UCSD-AML1 (cell line): ENCODE data around the gene RCOR1.
A peak's percentile ranks its signal among the peaks of the same experiment; 100 is the strongest.
"Not testable (repeated sequence)": the region's sequence is repeated elsewhere in the genome, so short reads cannot be mapped to it uniquely, and the experiment has no call there.

Experiments used
- DNase-seq: peaks from one replicate; lab custom pipeline; 2025; ENCODE audit not compliant: unreplicated experiment; lab: John Stamatoyannopoulos, UW

Gene RCOR1

DNA sequence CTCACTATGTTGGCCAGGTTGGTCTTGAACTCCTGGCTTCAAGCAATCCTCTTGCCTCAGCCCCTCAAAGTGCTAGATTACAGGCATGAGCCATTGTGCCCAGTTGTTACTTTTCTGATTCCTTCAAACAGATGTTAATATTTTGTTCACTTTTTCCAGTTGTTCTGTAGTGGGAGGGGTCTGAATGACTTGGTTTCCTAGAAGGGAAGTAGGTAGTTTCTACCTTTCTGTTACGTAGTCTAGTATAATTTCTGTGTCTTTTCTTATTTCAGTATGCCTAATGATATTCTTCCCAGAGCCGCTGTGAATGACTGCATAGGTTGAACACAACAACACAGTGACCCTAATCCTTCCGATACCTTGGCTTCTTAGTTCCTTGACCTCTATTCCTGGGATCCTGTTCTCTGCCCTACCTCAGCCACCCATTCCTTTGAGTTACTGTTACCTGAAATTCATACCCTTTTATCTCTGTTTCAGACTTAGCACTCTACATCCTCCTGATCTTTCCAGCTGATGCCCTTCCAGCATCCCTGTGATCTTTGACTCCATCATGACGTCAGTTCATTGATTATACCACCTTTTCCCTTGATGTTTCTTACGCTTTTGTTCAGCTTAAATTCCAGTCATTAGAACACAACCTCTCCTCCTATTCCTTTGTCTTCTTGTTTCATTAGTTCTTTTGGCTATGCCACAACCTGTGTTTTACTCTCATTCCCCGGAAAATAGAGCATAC lies 33.3 kb downstream of the RCOR1 start:
- DNase-seq, result no peak

GRCh38 chr14:102626530-102626929 lies 34.1 kb downstream of the RCOR1 start:
- no peak for DNase-seq

DNA sequence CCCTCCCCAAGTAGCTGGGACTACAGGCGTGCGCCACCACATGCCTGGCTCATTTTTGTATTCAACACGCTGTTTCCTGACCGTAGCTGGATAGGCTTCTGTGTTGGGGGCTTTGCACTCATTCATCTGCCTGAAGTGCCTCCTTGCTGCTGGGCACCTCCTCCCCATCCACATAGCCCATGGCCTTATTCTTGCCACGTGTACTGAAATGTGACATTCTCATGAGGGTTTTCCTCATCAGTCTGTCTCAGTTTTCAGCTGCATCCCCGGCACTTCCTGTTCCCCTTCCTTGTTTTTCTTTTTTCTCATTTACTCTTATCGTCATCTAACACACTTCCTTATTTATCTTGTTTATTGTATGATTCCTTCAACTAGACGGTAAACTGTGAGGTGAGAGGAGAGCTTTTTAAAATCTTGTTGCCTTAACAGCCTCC lies 36.6 kb downstream of the RCOR1 start:
- DNase-seq, result peak; percentile 32

DNA sequence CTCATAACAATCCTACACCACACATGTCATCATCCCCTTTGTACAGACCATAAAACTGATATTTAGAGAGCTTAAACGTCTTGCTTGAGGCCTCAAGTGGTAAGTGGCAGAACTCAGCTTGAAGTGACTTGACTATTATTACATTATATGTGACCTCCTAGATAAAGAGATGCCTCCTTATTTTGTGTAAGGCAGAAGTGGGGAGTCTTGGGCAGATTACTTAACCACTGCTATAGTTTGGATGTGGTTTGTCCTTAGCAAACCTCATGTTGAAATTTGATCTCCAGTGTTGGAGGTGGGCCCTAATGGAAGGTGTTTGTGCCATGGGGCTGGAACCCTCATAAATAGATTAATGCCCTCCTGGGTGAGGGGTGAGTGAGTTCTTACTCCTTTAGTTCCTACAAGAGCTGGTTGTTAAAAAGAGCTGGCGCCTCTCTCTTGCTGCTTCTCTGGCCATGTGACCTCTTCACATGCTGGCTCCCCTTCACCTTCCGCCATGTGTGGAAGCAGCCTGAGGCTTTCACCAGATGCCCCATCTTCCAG lies 37.4 kb downstream of the RCOR1 start:
- no peak for DNase-seq

DNA sequence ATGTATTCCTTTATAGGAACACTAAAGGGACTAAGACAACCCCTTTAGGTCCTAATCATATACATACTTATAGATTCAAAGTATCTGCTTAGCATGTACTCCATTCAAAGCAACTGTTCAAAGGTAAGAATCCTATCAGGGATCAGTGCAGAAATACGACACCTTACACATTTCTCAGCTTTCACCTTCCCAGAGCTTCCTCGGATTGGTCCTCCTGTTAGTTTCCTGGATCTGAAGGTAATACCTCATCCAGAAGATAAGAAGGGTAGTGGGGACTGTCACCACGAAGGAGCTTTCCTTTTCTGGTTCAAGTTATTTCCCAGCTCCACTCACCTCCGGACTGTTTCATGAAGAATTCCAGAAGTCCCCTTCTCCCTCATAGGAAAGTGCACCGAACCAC lies 38.0 kb downstream of the RCOR1 start:
- no peak for DNase-seq

- DNase-seq, result no peak
Observed at GRCh38 chr14:102630881-102631280, 38.4 kb downstream of the RCOR1 start.

GRCh38 chr14:102633906-102634595 lies 41.6 kb downstream of the RCOR1 start:
- DNase-seq, result no peak

DNA sequence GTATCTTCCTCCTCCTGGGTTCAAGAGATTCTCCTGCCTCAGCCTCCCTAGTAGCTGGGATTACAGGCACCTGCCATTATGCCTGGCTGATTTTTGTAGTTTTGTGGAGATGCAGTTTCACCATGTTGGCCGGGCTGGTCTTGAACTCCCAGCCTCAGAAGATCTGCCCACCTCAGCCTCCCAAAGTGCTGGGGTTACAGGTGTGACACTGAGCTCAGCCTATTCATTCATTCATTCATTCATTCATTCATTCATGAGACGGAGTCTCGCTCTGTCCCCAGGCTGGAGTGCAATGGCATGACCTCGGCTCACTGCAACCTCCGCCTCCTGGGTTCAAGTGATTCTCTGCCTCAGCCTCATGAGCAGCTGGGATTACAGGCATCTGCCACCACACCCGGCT lies 47.2 kb downstream of the RCOR1 start:
- DNase-seq, result not testable (repeated sequence)

GRCh38 chr14:102644523-102644922 lies 52.1 kb downstream of the RCOR1 start:
- DNase-seq, result no peak

- no peak for DNase-seq
Observed at GRCh38 chr14:102645746-102646440, 53.4 kb downstream of the RCOR1 start.

DNA sequence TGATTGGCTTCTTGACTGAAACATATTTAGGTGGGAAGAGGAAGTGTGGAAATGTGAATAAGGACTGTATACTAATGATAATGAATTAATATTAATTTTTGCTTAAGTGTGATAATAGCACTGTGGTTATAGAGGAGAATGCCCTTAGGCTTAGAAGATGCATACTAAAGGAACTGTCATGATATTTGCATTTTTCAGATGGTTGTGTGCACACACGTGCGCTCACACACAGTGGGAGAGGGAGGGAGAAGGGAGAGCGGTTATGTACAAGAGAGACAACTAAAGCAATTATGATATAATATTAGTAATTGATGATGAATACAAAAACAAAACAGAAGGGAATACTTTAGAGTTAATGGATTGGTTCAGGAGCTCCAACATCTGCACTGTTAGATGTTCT lies 54.2 kb downstream of the RCOR1 start:
- no peak for DNase-seq

- no peak for DNase-seq
Observed at GRCh38 chr14:102652194-102652593, 59.7 kb downstream of the RCOR1 start.

- DNase-seq, result no peak
Observed at GRCh38 chr14:102654298-102654697, 61.8 kb downstream of the RCOR1 start.

DNA sequence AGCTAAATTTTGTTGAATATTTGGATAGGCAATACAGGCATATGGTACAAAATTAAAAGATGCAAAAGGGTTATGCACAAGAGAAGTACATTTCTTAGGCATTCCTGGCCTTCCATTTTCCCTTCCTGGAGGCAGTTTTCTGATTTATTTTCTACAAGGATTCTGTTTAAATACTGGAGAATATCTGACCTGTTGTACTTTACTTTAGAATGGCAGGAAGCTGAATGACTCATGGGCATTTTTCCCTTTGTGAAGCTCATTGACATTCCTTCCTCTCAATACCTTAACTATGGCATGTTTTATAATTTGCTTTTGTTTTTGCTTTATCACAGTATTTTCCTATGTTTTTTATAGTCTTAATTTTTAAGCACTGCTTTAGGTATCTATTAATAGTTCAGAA lies 62.7 kb downstream of the RCOR1 start:
- DNase-seq, result no peak

DNA sequence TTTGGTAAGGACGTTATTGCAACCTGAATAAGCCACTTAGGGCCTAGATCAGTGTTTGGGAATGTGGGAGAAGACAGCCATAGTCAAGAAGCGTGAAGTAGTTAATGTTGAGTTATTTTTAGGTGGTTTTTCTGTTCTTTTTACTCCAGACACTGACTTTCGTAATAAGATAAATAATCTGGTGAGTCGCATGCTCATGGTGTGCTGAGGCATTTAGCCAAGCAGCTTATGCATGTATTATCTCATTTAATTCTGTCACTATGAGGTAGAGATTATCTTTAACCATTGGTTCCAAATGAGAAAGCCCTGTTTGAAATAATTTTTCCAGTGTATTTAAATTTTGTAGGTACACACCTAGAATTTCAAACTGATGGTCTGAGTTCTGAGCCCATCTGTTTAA lies 67.3 kb downstream of the RCOR1 start:
- no peak for DNase-seq

- DNase-seq, result no peak
Observed at GRCh38 chr14:102661614-102662013, 69.2 kb downstream of the RCOR1 start.

GRCh38 chr14:102662636-102663430 lies 70.4 kb downstream of the RCOR1 start:
- no peak for DNase-seq

GRCh38 chr14:102663440-102663839 lies 71.0 kb downstream of the RCOR1 start:
- DNase-seq, result no peak

GRCh38 chr14:102665621-102666020 lies 73.2 kb downstream of the RCOR1 start:
- no peak for DNase-seq

GRCh38 chr14:102666635-102667034 lies 74.2 kb downstream of the RCOR1 start:
- DNase-seq, result no peak

GRCh38 chr14:102667703-102668102 lies 75.3 kb downstream of the RCOR1 start:
- no peak for DNase-seq
